Measurements from ENCODE around the gene ACP5. TPM values are rescaled to one million over a fixed set of nuclear protein-coding genes. Genes with fewer than 3 reads are reported as not detected.

The ACP5 gene
- total RNA-seq, 1 donor from 2014 or later = 3.1 TPM

DNA sequence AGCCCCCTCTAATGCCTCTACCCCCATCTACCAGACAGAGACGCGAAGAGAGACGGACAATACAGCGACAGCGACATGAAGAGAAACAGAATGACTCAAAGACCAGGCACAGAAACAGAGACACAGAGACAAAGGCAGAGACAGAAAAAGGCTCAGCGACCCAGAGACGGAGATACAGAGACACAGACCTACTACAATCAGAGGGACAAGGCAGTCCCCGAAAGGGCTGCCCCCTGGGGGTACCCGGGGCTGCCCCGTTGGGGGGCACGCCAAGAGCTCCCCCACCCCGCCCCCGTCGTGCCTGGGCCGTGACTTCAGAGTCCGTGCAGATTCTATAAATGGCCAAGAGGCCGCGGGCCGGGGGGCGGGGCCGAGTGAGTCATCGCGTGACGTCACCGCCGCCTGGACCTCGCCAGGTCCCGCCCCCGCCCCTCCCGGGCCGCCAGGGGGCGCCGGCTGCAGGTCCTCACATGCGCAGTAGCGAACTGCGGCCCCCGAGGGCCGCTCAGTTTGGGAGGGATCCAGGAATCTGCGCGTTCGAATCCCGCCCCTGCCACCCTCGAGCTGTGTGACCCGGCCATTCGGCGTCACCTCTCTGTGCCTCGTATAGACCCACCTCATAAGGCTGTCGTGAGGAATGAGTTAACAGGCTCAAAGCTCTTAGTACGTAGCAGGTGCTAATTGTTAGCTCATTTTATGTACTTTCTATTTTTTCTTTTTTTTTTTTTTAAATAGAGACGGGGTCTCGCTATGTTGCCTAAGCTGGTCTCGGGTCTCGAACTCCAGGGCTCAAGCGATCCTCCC is 41.5 kb downstream of the ACP5 start:
- intact Hi-C loops (cut with micrococcal nuclease) = no loop called here
- peaks cover 18% of the 10 kb centered on the region for H3K27me3 ChIP-seq (ENCODE audit: low read depth)
- H3K4me1 ChIP-seq = peaks cover 27% of the 10 kb centered on the region
- H3K4me3 ChIP-seq = peak overlapping the region; percentile 64
- DNase-seq = peak; percentile 92
- no peaks in the 10 kb centered on the region for H3K36me3 ChIP-seq
- TF ChIP-seq, protein P1, sequence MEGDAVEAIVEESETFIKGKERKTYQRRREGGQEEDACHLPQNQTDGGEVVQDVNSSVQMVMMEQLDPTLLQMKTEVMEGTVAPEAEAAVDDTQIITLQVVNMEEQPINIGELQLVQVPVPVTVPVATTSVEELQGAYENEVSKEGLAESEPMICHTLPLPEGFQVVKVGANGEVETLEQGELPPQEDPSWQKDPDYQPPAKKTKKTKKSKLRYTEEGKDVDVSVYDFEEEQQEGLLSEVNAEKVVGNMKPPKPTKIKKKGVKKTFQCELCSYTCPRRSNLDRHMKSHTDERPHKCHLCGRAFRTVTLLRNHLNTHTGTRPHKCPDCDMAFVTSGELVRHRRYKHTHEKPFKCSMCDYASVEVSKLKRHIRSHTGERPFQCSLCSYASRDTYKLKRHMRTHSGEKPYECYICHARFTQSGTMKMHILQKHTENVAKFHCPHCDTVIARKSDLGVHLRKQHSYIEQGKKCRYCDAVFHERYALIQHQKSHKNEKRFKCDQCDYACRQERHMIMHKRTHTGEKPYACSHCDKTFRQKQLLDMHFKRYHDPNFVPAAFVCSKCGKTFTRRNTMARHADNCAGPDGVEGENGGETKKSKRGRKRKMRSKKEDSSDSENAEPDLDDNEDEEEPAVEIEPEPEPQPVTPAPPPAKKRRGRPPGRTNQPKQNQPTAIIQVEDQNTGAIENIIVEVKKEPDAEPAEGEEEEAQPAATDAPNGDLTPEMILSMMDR (IDR thresholded peaks at IDR 0.05; ENCODE audit: borderline replicate concordance) = peak; percentile 96
- H3K27ac ChIP-seq (replicated peaks) = peak overlapping the region; percentile 86
- H3K9me3 ChIP-seq (replicated peaks) = no peaks in the 10 kb centered on the region

DNA sequence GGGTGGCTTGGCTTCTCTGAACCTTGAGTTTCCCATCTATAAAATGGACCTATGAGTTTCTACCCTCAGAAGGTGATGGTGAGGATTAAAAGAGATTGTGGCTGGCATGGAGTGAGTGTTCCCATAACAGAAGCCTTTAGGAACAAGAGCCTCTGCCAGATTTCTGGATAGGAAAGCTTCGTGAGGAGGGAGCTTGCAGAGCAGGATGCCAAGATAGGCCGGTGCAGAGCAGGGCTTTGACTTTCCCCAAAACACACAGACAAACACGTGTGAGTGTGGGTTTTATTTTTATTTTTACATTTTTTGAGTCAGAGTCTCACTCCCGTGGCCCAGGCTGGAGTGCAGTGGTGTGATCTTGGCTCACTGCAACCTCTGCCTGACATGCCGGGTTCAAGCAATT is 42.5 kb downstream of the ACP5 start:
- TF ChIP-seq, protein P1 (IDR thresholded peaks at IDR 0.05; ENCODE audit: borderline replicate concordance) = no peak
- DNase-seq = no peak
- H3K27ac ChIP-seq (replicated peaks) = peak overlapping the region; percentile 86
- no peaks in the 10 kb centered on the region for H3K36me3 ChIP-seq
- H3K9me3 ChIP-seq (replicated peaks) = no peaks in the 10 kb centered on the region
- no peak overlapping the region for H3K4me3 ChIP-seq
- intact Hi-C loops (cut with micrococcal nuclease) = no loop called here
- peaks cover 26% of the 10 kb centered on the region for H3K4me1 ChIP-seq
- H3K27me3 ChIP-seq (ENCODE audit: low read depth) = peaks cover 16% of the 10 kb centered on the region

DNA sequence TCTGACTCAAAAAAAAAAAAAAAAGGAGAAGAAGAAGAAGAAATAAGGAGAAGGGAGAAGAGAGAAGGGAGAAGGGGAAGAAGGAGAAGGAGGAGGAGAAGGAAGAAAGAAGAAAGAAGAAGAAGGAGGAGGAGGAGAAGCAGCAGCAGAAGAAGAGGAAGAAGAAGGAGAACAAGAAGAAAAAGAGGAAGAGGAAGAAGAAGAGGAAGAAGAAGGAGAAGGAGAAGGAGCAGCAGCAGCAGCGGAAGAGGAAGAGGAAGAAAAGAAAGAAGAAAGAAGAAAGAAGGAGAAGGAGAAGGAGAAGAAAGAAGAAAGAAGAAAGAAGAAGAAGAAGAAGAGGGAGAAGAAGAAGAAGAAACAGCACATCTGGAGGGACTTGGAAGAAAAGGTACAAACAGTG is 42.9 kb downstream of the ACP5 start:
- intact Hi-C loops (cut with micrococcal nuclease) = no loop called here
- DNase-seq = no peak
- Histone ChIP-seq H3K9me3 (replicated peaks) (no peaks in the 10 kb centered on the region), H3K4me1 (peaks cover 23% of the 10 kb centered on the region), H3K27me3 (ENCODE audit: low read depth) (peaks cover 12% of the 10 kb centered on the region), H3K36me3 (no peaks in the 10 kb centered on the region), H3K4me3 (no peak overlapping the region), H3K27ac (replicated peaks) (peak overlapping the region; percentile 86)
- TF ChIP-seq, protein P1 (IDR thresholded peaks at IDR 0.05; ENCODE audit: borderline replicate concordance) = no peak

DNA sequence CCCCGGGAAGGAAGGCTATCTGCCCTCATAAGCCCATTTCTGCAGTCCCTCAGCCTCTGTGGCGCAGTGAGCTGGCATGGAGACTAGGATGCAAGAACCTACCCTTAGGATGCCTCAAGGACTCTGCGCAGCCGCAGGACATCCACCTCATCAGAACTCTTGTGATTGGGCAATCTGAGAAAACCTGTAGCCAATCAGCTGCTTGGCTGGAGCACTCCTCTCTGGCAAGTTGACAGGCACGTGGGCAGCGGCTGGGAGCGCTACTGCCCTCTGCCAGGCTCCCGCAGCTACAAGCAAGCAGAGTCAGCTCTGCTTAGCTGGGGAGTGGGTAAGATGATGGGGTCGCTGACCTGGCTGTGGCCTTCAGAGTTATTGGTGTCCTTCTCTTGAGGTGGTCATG is 47.0 kb downstream of the ACP5 start:
- no peaks in the 10 kb centered on the region for H3K27me3 ChIP-seq (ENCODE audit: low read depth)
- TF ChIP-seq, protein P1 (IDR thresholded peaks at IDR 0.05; ENCODE audit: borderline replicate concordance) = peak; percentile 32
- DNase-seq = peak; percentile 77
- H3K36me3 ChIP-seq = peaks cover 8% of the 10 kb centered on the region
- H3K27ac ChIP-seq (replicated peaks) = peak overlapping the region; percentile 97
- no peak overlapping the region for H3K4me3 ChIP-seq
- H3K4me1 ChIP-seq = peaks cover 42% of the 10 kb centered on the region
- no peaks in the 10 kb centered on the region for H3K9me3 ChIP-seq (replicated peaks)
- intact Hi-C loops (cut with micrococcal nuclease) = no loop called here

DNA sequence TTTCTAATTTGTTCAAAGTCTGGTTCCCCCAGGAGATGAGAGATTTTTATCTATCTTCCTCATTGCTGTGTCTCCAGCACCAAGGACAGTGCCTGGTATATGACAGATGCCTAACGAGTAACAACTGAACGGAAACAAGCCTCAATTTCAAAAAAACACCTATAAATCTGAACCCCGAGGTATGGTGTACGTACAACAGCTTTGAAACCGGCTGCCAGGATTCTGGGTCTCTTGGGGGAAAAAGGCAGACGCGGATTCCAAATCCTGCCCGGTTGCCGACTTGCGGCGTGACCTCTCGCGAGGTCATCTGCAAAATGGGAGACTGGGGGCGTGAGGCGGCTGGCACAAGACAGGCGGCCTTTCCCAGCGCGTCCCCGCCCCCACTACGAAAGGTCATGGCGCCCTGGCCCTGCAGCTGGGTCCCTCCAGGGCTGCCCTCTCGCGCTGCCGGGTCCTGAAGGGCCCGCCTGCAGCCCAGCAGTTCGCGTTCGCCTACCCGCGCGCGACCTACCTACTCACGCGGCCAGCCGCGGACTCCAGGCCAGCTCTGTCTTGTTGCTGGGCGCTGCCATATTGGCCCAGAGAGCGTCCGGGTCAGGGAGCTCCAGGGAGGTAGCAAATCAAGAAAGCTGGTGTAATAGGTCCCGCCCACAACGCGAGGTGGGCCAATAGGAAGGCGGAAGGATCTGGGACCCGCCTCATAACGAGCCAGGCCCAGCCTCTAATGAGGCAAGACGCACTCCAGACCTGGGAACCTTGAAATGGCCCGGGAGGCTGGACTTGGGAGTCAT is 48.7 kb downstream of the ACP5 start, which contains the start of gene ECSIT:
Gene ECSIT (minus strand): TSS at position 584 of the 791 bp plus-strand sequence. CDS start 9,964 bp downstream, outside the sequence.
- intact Hi-C loops (cut with micrococcal nuclease) = no loop called here
- Histone ChIP-seq H3K36me3 (peaks cover 22% of the 10 kb centered on the region), H3K9me3 (replicated peaks) (no peaks in the 10 kb centered on the region), H3K4me1 (peaks cover 37% of the 10 kb centered on the region), H3K27ac (replicated peaks) (peak within 1 kb of the TSS; percentile 97), H3K4me3 (peak within 1 kb of the TSS; percentile 99), H3K27me3 (ENCODE audit: low read depth) (no peaks in the 10 kb centered on the region)
- DNase-seq = peak; percentile 98
- TF ChIP-seq, protein P1 (IDR thresholded peaks at IDR 0.05; ENCODE audit: borderline replicate concordance) = no peak

Other genes with a start within 250 kb of the ACP5 start
- 7.2 TPM for gene RAB3D, start 238.0 kb downstream of the ACP5 start, total RNA-seq
- 77.8 TPM for gene TMEM205, start 231.4 kb downstream of the ACP5 start, total RNA-seq
- gene CCDC159, start 231.1 kb downstream of the ACP5 start, total RNA-seq = 24.5 TPM
- 10.6 TPM for gene PLPPR2, start 222.2 kb downstream of the ACP5 start, total RNA-seq
- 1.1 TPM for gene SWSAP1, start 203.0 kb downstream of the ACP5 start, total RNA-seq
- 6.0 TPM for gene EPOR, start 193.3 kb downstream of the ACP5 start, total RNA-seq
- 9.2 TPM for gene RGL3, start 158.3 kb downstream of the ACP5 start, total RNA-seq
- gene ODAD3, start 142.5 kb downstream of the ACP5 start, total RNA-seq = 0.77 TPM
- 120 TPM for gene PRKCSH, start 142.0 kb downstream of the ACP5 start, total RNA-seq
- gene ELAVL3, start 96.6 kb downstream of the ACP5 start, total RNA-seq = 0.66 TPM
- gene ZNF653, start 71.8 kb downstream of the ACP5 start, total RNA-seq = 4.2 TPM
- gene ECSIT, start 48.5 kb downstream of the ACP5 start, total RNA-seq = 167 TPM
- gene CNN1, start 38.8 kb downstream of the ACP5 start, total RNA-seq = 133 TPM
- 33.1 TPM for gene ELOF1, start 18.4 kb downstream of the ACP5 start, total RNA-seq
- 5.5 TPM for gene ZNF627, start 19.8 kb upstream of the ACP5 start, total RNA-seq
- gene ZNF823, start 161.3 kb upstream of the ACP5 start, total RNA-seq = 3.3 TPM
- gene ZNF441, start 189.4 kb upstream of the ACP5 start, total RNA-seq = 4.3 TPM
- gene ZNF491, start 220.9 kb upstream of the ACP5 start, total RNA-seq = 2.4 TPM
- 3.7 TPM for gene ZNF440, start 236.6 kb upstream of the ACP5 start, total RNA-seq